GM23338 (cell line): ENCODE data around the gene OR8S1. TPM values are rescaled to one million over a fixed set of nuclear protein-coding genes. Genes with fewer than 3 reads are reported as not detected.

Experiments used
- ATAC-seq: fragments of 200-7000 bp; cut with Tn5 transposase; 3 replicates; pipeline ENCODE4 v1.9.1; 2020
- DNase-seq: peaks from one replicate; pipeline ENCODE4 v3.0.0-alpha.2; 2015; ENCODE audit warnings: low spot score
- H2AFZ ChIP-seq: fragments of 200-600 bp; sonication (generic); 2 replicates; pipeline ENCODE4 v1.8.0; 2016; ENCODE audit warnings: antibody characterized with exemption, mild to moderate bottlenecking, moderate library complexity
- H3F3A ChIP-seq: fragments of 200-600 bp; sonication (generic); replicated peaks from 2 replicates; pipeline ENCODE4 v1.8.0; 2017; ENCODE audit warnings: antibody characterized with exemption, mixed run types, low read depth
- H3K27ac ChIP-seq: fragments of 200-600 bp; sonication (generic); 2 replicates; pipeline ENCODE4 v1.6.1; 2016; ENCODE audit warnings: low read depth
- H3K27me3 ChIP-seq: fragments of 200-600 bp; sonication (generic); 2 replicates; pipeline ENCODE4 v1.8.0; 2016; ENCODE audit warnings: mild to moderate bottlenecking, mixed run types, moderate library complexity; ENCODE audit not compliant: insufficient read depth
- H3K36me3 ChIP-seq: fragments of 200-600 bp; sonication (generic); 2 replicates; pipeline ENCODE4 v1.8.0; 2016; ENCODE audit warnings: mild to moderate bottlenecking; ENCODE audit not compliant: insufficient read depth
- H3K4me1 ChIP-seq: fragments of 200-600 bp; sonication (generic); 2 replicates; pipeline ENCODE4 v1.8.0; 2016; ENCODE audit warnings: mild to moderate bottlenecking, moderate library complexity; ENCODE audit not compliant: insufficient read depth
- H3K4me2 ChIP-seq: fragments of 200-600 bp; sonication (generic); 2 replicates; pipeline ENCODE4 v1.7.1; 2017; ENCODE audit warnings: mixed run types
- H3K4me3 ChIP-seq: fragments of 200-600 bp; sonication (generic); 2 replicates; pipeline ENCODE4 v1.6.1; 2016; ENCODE audit warnings: mixed run types
- H3K79me2 ChIP-seq: fragments of 200-600 bp; sonication (generic); replicated peaks from 2 replicates; pipeline ENCODE4 v1.8.0; 2017; ENCODE audit warnings: mild to moderate bottlenecking; ENCODE audit not compliant: insufficient read depth
- H3K9me2 ChIP-seq: fragments of 200-600 bp; sonication (generic); 2 replicates; pipeline ENCODE4 v1.8.0; 2017; ENCODE audit not compliant: insufficient read depth
- H4K20me1 ChIP-seq: fragments of 200-600 bp; sonication (generic); replicated peaks from 2 replicates; pipeline ENCODE4 v1.8.0; 2017; ENCODE audit warnings: mild to moderate bottlenecking; ENCODE audit not compliant: insufficient read depth
- H3K27ac Mint-ChIP-seq: 2 replicates; pipeline ENCODE4 v1.8.0; 2020; ENCODE audit warnings: inconsistent platforms, mild to moderate bottlenecking, moderate library complexity, mixed read lengths
- H3K27me3 Mint-ChIP-seq: 3 replicates; pipeline ENCODE4 v1.8.0; 2022; ENCODE audit warnings: low read depth, mild to moderate bottlenecking, moderate library complexity, mixed read lengths, inconsistent platforms; ENCODE audit not compliant: insufficient read depth, poor library complexity
- H3K36me3 Mint-ChIP-seq: 3 replicates; pipeline ENCODE4 v1.8.0; 2021; ENCODE audit warnings: low read depth, mild to moderate bottlenecking, inconsistent platforms, moderate library complexity, mixed read lengths
- H3K4me1 Mint-ChIP-seq: 3 replicates; pipeline ENCODE4 v1.8.0; 2020; ENCODE audit warnings: mild to moderate bottlenecking, inconsistent platforms, mixed read lengths
- H3K4me3 Mint-ChIP-seq: 3 replicates; pipeline ENCODE4 v1.8.0; 2021; ENCODE audit warnings: moderate library complexity, mild to moderate bottlenecking, inconsistent platforms, mixed read lengths
- H3K9me3 Mint-ChIP-seq: 3 replicates; pipeline ENCODE4 v1.8.0; 2020; ENCODE audit warnings: moderate library complexity, mild to moderate bottlenecking, inconsistent platforms, mixed read lengths
- CREB1 ChIP-seq: fragments of 250-450 bp; sonication (Bioruptor Pico); IDR thresholded peaks from 2 replicates; pipeline ENCODE4 v1.5.0; 2020; ENCODE audit warnings: low read depth, mild to moderate bottlenecking, moderate library complexity
- EZH2 ChIP-seq: fragments of 200-600 bp; sonication (generic); IDR thresholded peaks from one replicate; pipeline ENCODE4 v1.8.0; 2017; ENCODE audit warnings: antibody characterized with exemption, mild to moderate bottlenecking, low read depth; ENCODE audit not compliant: unreplicated experiment
- EZH2phosphoT487 ChIP-seq: fragments of 200-600 bp; sonication (generic); IDR thresholded peaks from one replicate; pipeline ENCODE4 v1.8.1; 2018; ENCODE audit warnings: antibody characterized with exemption; ENCODE audit not compliant: unreplicated experiment
- JUNB ChIP-seq: IDR thresholded peaks from one replicate; pipeline ENCODE4 v1.6.1; 2016; ENCODE audit warnings: antibody characterized with exemption; ENCODE audit not compliant: unreplicated experiment
- NANOG ChIP-seq: IDR thresholded peaks from 2 replicates; pipeline ENCODE4 v1.6.1; 2016; ENCODE audit warnings: antibody characterized with exemption, borderline replicate concordance
- POLR2AphosphoS5 ChIP-seq: IDR thresholded peaks from 2 replicates; pipeline ENCODE4 v1.6.1; 2016; ENCODE audit warnings: antibody characterized with exemption, low read depth
- STAT1 ChIP-seq: IDR thresholded peaks from one replicate; pipeline ENCODE4 v1.6.1; 2016; ENCODE audit warnings: antibody characterized with exemption; ENCODE audit not compliant: unreplicated experiment
- ZNF114 ChIP-seq: fragments of 250-450 bp; sonication (Bioruptor Pico); IDR thresholded peaks from 2 replicates; pipeline ENCODE4 v1.5.0; 2020; ENCODE audit warnings: mild to moderate bottlenecking, moderate library complexity
- ZNF331 ChIP-seq: fragments of 250-450 bp; sonication (Bioruptor Pico); IDR thresholded peaks from 2 replicates; pipeline ENCODE4 v1.5.0; 2020; ENCODE audit warnings: low read depth, mild to moderate bottlenecking, moderate library complexity
- polyA plus RNA-seq: library from polyadenylated mRNA; unstranded; fragments of >200 nt; fragmentation: Nextera tagmentation; extraction: Ambion mirVana; gene quantifications from 2 replicates; pipeline ENCODE4 v1.2.1, GENCODE V29; 2016
- total RNA-seq: library from RNA; depleted of rRNA; stranded (reverse); fragments of >200 nt; shearing (Covaris generic); gene quantifications from 2 replicates; pipeline ENCODE4 v1.2.3, GENCODE V29; 2014
- TF ChIP-seq, protein P1 (sequence below): fragments of 250-450 bp; sonication (Bioruptor Pico); IDR thresholded peaks from 2 replicates; pipeline ENCODE4 v1.5.0; 2020; ENCODE audit warnings: mild to moderate bottlenecking, moderate library complexity
- TF ChIP-seq, protein P2 (sequence below), 2 experiments: fragments of 200-600 bp in 1 of 2; sonication (generic) in 1 of 2; conservative IDR thresholded peaks; 2 replicates each; pipeline versions ENCODE4 v1.5.1 to v1.6.1; 2016 to 2017; ENCODE audit warnings: antibody characterized with exemption in 2 of 2, low read depth in 2 of 2, mild to moderate bottlenecking in 2 of 2, moderate library complexity in 1 of 2
- TF ChIP-seq, protein P3 (sequence below): IDR thresholded peaks from one replicate; pipeline ENCODE4 v1.6.1; 2018; ENCODE audit warnings: antibody characterized with exemption; ENCODE audit not compliant: unreplicated experiment
- TF ChIP-seq, protein P4 (sequence below): IDR thresholded peaks from 2 replicates; pipeline ENCODE4 v1.6.1; 2016; ENCODE audit warnings: antibody characterized with exemption

Gene OR8S1
- total and polyA plus RNA-seq, 2 experiments from 2014 or later, result not detected

- Histone ChIP-seq H3F3A (no peaks in the 10 kb centered on the region), H3K4me3 (no peak overlapping the region), H3K4me1 (no peaks in the 10 kb centered on the region), H3K9me2 (peaks cover 10% of the 10 kb centered on the region; the same call in 1 of the 2 replicates), H2AFZ (no peak overlapping the region), H3K4me2 (no peak overlapping the region), H3K36me3 (no peaks in the 10 kb centered on the region; the same call in 1 of the 2 replicates), H3K27me3 (no peaks in the 10 kb centered on the region), H3K27ac (no peak overlapping the region), H4K20me1 (no peaks in the 10 kb centered on the region), H3K79me2 (no peaks in the 10 kb centered on the region)
- no peaks in the 10 kb centered on the region; the same call in 2 of the 3 replicates for H3K36me3 Mint-ChIP-seq
- H3K4me3 Mint-ChIP-seq, result no peak overlapping the region
- H3K9me3 Mint-ChIP-seq, result peaks cover 42% of the 10 kb centered on the region
- ATAC-seq (no peak), DNase-seq (no peak)
- H3K27me3 Mint-ChIP-seq, result no peaks in the 10 kb centered on the region
- TF ChIP-seq ZNF331, result no peak
- TF ChIP-seq, protein P1, sequence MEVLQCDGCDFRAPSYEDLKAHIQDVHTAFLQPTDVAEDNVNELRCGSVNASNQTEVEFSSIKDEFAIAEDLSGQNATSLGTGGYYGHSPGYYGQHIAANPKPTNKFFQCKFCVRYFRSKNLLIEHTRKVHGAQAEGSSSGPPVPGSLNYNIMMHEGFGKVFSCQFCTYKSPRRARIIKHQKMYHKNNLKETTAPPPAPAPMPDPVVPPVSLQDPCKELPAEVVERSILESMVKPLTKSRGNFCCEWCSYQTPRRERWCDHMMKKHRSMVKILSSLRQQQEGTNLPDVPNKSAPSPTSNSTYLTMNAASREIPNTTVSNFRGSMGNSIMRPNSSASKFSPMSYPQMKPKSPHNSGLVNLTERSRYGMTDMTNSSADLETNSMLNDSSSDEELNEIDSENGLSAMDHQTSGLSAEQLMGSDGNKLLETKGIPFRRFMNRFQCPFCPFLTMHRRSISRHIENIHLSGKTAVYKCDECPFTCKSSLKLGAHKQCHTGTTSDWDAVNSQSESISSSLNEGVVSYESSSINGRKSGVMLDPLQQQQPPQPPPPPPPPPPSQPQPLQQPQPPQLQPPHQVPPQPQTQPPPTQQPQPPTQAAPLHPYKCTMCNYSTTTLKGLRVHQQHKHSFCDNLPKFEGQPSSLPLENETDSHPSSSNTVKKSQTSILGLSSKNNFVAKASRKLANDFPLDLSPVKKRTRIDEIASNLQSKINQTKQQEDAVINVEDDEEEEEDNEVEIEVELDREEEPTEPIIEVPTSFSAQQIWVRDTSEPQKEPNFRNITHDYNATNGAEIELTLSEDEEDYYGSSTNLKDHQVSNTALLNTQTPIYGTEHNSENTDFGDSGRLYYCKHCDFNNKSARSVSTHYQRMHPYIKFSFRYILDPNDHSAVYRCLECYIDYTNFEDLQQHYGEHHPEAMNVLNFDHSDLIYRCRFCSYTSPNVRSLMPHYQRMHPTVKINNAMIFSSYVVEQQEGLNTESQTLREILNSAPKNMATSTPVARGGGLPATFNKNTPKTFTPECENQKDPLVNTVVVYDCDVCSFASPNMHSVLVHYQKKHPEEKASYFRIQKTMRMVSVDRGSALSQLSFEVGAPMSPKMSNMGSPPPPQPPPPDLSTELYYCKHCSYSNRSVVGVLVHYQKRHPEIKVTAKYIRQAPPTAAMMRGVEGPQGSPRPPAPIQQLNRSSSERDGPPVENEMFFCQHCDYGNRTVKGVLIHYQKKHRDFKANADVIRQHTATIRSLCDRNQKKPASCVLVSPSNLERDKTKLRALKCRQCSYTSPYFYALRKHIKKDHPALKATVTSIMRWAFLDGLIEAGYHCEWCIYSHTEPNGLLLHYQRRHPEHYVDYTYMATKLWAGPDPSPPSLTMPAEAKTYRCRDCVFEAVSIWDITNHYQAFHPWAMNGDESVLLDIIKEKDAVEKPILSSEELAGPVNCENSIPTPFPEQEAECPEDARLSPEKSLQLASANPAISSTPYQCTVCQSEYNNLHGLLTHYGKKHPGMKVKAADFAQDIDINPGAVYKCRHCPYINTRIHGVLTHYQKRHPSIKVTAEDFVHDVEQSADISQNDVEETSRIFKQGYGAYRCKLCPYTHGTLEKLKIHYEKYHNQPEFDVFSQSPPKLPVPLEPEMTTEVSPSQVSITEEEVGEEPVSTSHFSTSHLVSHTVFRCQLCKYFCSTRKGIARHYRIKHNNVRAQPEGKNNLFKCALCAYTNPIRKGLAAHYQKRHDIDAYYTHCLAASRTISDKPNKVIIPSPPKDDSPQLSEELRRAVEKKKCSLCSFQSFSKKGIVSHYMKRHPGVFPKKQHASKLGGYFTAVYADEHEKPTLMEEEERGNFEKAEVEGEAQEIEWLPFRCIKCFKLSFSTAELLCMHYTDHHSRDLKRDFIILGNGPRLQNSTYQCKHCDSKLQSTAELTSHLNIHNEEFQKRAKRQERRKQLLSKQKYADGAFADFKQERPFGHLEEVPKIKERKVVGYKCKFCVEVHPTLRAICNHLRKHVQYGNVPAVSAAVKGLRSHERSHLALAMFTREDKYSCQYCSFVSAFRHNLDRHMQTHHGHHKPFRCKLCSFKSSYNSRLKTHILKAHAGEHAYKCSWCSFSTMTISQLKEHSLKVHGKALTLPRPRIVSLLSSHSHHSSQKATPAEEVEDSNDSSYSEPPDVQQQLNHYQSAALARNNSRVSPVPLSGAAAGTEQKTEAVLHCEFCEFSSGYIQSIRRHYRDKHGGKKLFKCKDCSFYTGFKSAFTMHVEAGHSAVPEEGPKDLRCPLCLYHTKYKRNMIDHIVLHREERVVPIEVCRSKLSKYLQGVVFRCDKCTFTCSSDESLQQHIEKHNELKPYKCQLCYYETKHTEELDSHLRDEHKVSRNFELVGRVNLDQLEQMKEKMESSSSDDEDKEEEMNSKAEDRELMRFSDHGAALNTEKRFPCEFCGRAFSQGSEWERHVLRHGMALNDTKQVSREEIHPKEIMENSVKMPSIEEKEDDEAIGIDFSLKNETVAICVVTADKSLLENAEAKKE (CRISPR knock-in tag), result no peak
- no peak for TF ChIP-seq NANOG
- no peak for TF ChIP-seq EZH2
- TF ChIP-seq EZH2phosphoT487, result no peak
- TF ChIP-seq, protein P2, sequence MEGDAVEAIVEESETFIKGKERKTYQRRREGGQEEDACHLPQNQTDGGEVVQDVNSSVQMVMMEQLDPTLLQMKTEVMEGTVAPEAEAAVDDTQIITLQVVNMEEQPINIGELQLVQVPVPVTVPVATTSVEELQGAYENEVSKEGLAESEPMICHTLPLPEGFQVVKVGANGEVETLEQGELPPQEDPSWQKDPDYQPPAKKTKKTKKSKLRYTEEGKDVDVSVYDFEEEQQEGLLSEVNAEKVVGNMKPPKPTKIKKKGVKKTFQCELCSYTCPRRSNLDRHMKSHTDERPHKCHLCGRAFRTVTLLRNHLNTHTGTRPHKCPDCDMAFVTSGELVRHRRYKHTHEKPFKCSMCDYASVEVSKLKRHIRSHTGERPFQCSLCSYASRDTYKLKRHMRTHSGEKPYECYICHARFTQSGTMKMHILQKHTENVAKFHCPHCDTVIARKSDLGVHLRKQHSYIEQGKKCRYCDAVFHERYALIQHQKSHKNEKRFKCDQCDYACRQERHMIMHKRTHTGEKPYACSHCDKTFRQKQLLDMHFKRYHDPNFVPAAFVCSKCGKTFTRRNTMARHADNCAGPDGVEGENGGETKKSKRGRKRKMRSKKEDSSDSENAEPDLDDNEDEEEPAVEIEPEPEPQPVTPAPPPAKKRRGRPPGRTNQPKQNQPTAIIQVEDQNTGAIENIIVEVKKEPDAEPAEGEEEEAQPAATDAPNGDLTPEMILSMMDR (conservative IDR thresholded peaks at IDR 0.05; ENCODE audit: low read depth in 2 of 2), result no peak
- TF ChIP-seq CREB1 (CRISPR knock-in tag), result no peak
- TF ChIP-seq STAT1, result no peak
- TF ChIP-seq ZNF114 (CRISPR knock-in tag), result no peak
- TF ChIP-seq, protein P3, sequence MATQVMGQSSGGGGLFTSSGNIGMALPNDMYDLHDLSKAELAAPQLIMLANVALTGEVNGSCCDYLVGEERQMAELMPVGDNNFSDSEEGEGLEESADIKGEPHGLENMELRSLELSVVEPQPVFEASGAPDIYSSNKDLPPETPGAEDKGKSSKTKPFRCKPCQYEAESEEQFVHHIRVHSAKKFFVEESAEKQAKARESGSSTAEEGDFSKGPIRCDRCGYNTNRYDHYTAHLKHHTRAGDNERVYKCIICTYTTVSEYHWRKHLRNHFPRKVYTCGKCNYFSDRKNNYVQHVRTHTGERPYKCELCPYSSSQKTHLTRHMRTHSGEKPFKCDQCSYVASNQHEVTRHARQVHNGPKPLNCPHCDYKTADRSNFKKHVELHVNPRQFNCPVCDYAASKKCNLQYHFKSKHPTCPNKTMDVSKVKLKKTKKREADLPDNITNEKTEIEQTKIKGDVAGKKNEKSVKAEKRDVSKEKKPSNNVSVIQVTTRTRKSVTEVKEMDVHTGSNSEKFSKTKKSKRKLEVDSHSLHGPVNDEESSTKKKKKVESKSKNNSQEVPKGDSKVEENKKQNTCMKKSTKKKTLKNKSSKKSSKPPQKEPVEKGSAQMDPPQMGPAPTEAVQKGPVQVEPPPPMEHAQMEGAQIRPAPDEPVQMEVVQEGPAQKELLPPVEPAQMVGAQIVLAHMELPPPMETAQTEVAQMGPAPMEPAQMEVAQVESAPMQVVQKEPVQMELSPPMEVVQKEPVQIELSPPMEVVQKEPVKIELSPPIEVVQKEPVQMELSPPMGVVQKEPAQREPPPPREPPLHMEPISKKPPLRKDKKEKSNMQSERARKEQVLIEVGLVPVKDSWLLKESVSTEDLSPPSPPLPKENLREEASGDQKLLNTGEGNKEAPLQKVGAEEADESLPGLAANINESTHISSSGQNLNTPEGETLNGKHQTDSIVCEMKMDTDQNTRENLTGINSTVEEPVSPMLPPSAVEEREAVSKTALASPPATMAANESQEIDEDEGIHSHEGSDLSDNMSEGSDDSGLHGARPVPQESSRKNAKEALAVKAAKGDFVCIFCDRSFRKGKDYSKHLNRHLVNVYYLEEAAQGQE, result no peak
- TF ChIP-seq JUNB, result no peak
- TF ChIP-seq, protein P4, sequence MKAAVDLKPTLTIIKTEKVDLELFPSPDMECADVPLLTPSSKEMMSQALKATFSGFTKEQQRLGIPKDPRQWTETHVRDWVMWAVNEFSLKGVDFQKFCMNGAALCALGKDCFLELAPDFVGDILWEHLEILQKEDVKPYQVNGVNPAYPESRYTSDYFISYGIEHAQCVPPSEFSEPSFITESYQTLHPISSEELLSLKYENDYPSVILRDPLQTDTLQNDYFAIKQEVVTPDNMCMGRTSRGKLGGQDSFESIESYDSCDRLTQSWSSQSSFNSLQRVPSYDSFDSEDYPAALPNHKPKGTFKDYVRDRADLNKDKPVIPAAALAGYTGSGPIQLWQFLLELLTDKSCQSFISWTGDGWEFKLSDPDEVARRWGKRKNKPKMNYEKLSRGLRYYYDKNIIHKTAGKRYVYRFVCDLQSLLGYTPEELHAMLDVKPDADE, result no peak
- no peak for TF ChIP-seq POLR2AphosphoS5
- no peak overlapping the region for H3K27ac Mint-ChIP-seq
- H3K4me1 Mint-ChIP-seq, result no peaks in the 10 kb centered on the region
Measured at GRCh38 chr12:48512855-48513254, 12.6 kb upstream of the OR8S1 start.
